Loucy (cell line): Measurements from ENCODE around the gene GPRC6A.

ENCODE experiments used
- EZH2phosphoT487 ChIP-seq: fragments of 200-600 bp; IDR thresholded peaks from 2 replicates; pipeline ENCODE4 v1.6.1; 2018; ENCODE audit warnings: antibody characterized with exemption, mild to moderate bottlenecking, moderate library complexity, borderline replicate concordance
- TF ChIP-seq, protein P1 (sequence below): fragments of 200-600 bp; sonication (generic); conservative IDR thresholded peaks from 2 replicates; pipeline ENCODE4 v1.5.1; 2014; ENCODE audit warnings: mild to moderate bottlenecking, antibody characterized with exemption, low read length

DNA sequence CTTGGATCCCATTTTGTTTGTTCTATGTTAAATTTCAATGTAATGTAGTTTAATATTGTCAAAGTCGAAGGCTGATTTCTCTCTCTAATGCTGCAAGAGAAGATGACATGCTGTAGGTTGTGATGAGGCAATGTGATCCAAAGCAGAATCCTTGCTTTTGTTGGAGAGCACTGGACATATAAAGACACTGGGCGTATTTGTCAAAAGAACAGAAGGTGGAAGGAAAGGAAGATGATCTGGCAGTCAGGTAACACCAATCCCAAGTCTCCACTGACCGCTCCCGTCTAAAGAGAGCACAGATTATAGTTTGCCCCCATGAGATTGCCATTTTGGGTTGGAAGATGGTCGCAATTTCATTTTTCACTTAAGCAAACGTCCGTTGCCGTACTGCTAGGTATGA, 47.2 kb upstream of the GPRC6A start:
- TF ChIP-seq, protein P1, sequence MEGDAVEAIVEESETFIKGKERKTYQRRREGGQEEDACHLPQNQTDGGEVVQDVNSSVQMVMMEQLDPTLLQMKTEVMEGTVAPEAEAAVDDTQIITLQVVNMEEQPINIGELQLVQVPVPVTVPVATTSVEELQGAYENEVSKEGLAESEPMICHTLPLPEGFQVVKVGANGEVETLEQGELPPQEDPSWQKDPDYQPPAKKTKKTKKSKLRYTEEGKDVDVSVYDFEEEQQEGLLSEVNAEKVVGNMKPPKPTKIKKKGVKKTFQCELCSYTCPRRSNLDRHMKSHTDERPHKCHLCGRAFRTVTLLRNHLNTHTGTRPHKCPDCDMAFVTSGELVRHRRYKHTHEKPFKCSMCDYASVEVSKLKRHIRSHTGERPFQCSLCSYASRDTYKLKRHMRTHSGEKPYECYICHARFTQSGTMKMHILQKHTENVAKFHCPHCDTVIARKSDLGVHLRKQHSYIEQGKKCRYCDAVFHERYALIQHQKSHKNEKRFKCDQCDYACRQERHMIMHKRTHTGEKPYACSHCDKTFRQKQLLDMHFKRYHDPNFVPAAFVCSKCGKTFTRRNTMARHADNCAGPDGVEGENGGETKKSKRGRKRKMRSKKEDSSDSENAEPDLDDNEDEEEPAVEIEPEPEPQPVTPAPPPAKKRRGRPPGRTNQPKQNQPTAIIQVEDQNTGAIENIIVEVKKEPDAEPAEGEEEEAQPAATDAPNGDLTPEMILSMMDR: no peak
- TF ChIP-seq EZH2phosphoT487: no peak
